Hepatocyte (in vitro differentiated cells): ENCODE data around the gene B4GALT7.
"Not testable (repeated sequence)": the region's sequence is repeated elsewhere in the genome, so short reads cannot be mapped to it uniquely, and the experiment has no call there.

Source experiments
- CTCF ChIP-seq: fragments of 200-600 bp; sonication (generic); IDR thresholded peaks from 2 replicates; pipeline ENCODE4 v1.5.1; 2016; ENCODE audit warnings: antibody characterized with exemption, mild to moderate bottlenecking; ENCODE audit not compliant: poor library complexity
- EZH2 ChIP-seq: fragments of 200-600 bp; sonication (generic); IDR thresholded peaks from 2 replicates; pipeline ENCODE4 v1.6.1; 2016; ENCODE audit warnings: antibody characterized with exemption, mild to moderate bottlenecking, borderline replicate concordance
- EZH2phosphoT487 ChIP-seq: fragments of 200-600 bp; sonication (generic); IDR thresholded peaks from one replicate; pipeline ENCODE4 v1.6.1; 2018; ENCODE audit warnings: antibody characterized with exemption, mild to moderate bottlenecking, low read depth, moderate library complexity; ENCODE audit not compliant: unreplicated experiment, severe bottlenecking

- not testable (repeated sequence) for TF ChIP-seq EZH2phosphoT487, CTCF, EZH2
Measured at GRCh38 chr5:177559446-177559941, 40.4 kb upstream of the B4GALT7 start.
